K562 (cell line): Measurements from ENCODE around the gene ACCSL. TPM values are rescaled to one million over a fixed set of nuclear protein-coding genes. Genes with fewer than 3 reads are reported as not detected.
A peak's percentile ranks its signal among the peaks of the same experiment; 100 is the strongest.

Source experiments
- CBX8 ChIP-seq: fragments of 200-600 bp; sonication (generic); IDR thresholded peaks from 2 replicates; pipeline ENCODE4 v1.6.1; 2012; ENCODE audit warnings: borderline replicate concordance, mixed run types, low read depth, mild to moderate bottlenecking, moderate library complexity, mixed read lengths, low read length, control low read depth, inconsistent platforms; ENCODE audit not compliant: poor library complexity, severe bottlenecking; ENCODE audit errors: extremely low read depth
- FOS ChIP-seq: IDR thresholded peaks from 3 replicates; pipeline ENCODE4 v1.6.1; 2011; ENCODE audit not compliant: insufficient read length; ENCODE audit errors: extremely low read depth
- FOXJ3 ChIP-seq: sonication (generic); formaldehyde crosslinking; IDR thresholded peaks from 2 replicates; pipeline ENCODE4 v1.4.0; 2020; ENCODE audit warnings: mild to moderate bottlenecking, missing genetic modification reagents
- GABPB1 ChIP-seq: sonication (generic); formaldehyde crosslinking; IDR thresholded peaks from 2 replicates; pipeline ENCODE4 v1.8.0; 2022; ENCODE audit warnings: mild to moderate bottlenecking, missing genetic modification reagents
- GTF2E2 ChIP-seq: fragments of 200-800 bp; sonication (Bioruptor generic); IDR thresholded peaks from 2 replicates; pipeline ENCODE4 v1.6.1; 2016; ENCODE audit warnings: missing genetic modification characterization, missing compliant biosample characterization
- MBD2 ChIP-seq: sonication (generic); IDR thresholded peaks from 2 replicates; pipeline ENCODE4 v1.6.1; 2016; ENCODE audit warnings: low read depth, borderline replicate concordance
- NR2C2 ChIP-seq, 2 experiments: fragments of 200-800 bp in 1 of 2; sonication (Bioruptor generic) in 1 of 2; sonication (generic) in 1 of 2; formaldehyde crosslinking in 1 of 2; IDR thresholded peaks; 2 replicates each; pipeline versions ENCODE4 v1.6.1 to v1.8.0; 2016 to 2022; ENCODE audit warnings: mild to moderate bottlenecking in 1 of 2, missing compliant biosample characterization in 1 of 2, missing genetic modification characterization in 1 of 2, missing genetic modification reagents in 1 of 2
- RBFOX2 ChIP-seq: fragments of 200-400 bp; formaldehyde crosslinking; IDR thresholded peaks from 2 replicates; pipeline ENCODE4 v1.6.1; 2017; ENCODE audit warnings: low read depth, mild to moderate bottlenecking, low read length, moderate library complexity
- SAFB ChIP-seq: fragments of 200-400 bp; formaldehyde crosslinking; IDR thresholded peaks from 2 replicates; pipeline ENCODE4 v1.6.1; 2017; ENCODE audit warnings: low read depth, low read length, borderline replicate concordance
- SAP30 ChIP-seq: fragments of 200-600 bp; sonication (generic); IDR thresholded peaks from 2 replicates; pipeline ENCODE4 v1.6.1; 2012; ENCODE audit warnings: borderline replicate concordance, low read depth, mild to moderate bottlenecking, moderate library complexity, low read length, control low read depth, inconsistent platforms; ENCODE audit not compliant: insufficient read depth, poor library complexity, severe bottlenecking
- TEAD2 ChIP-seq: fragments of 450-650 bp; IDR thresholded peaks from 2 replicates; pipeline ENCODE4 v1.6.1; 2016; ENCODE audit warnings: missing genetic modification characterization, control low read depth, missing compliant biosample characterization
- ZFX ChIP-seq: sonication (generic); formaldehyde crosslinking; IDR thresholded peaks from 2 replicates; pipeline ENCODE4 v1.8.0; 2022; ENCODE audit warnings: mild to moderate bottlenecking, missing genetic modification reagents, moderate library complexity
- ZNF224 ChIP-seq: sonication (generic); formaldehyde crosslinking; IDR thresholded peaks from 2 replicates; pipeline ENCODE4 v1.8.0; 2022; ENCODE audit warnings: mild to moderate bottlenecking, missing genetic modification reagents
- polyA plus RNA-seq, 8 experiments: library from polyadenylated mRNA; depleted of rRNA in 4 of 8; stranded (reverse) in 5 of 8; unstranded in 3 of 8; fragments of >200 nt; fragmentation: Nextera tagmentation in 2 of 8; fragmentation: Illumina TruSeq in 1 of 8; extraction: Ambion mirVana in 2 of 8; extraction: Trizol in 1 of 8; gene quantifications; 2 replicates each; pipeline versions ENCODE4 v1.2.1 to v1.2.3, GENCODE V29; 2011 to 2014; ENCODE audit warnings: inconsistent platforms in 1 of 8, missing spikeins in 1 of 8
- total RNA-seq, 7 experiments: library from RNA; depleted of rRNA in 6 of 7; stranded (reverse); fragments of >200 nt in 6 of 7; fragmentation: Illumina TruSeq in 2 of 7; extraction: Trizol in 2 of 7; gene quantifications; 2 replicates each; pipeline versions ENCODE4 v1.2.1 to v1.2.3, GENCODE V29; 2011 to 2021; ENCODE audit warnings: low replicate concordance in 1 of 7
- TF ChIP-seq, protein P1 (sequence below): fragments of 250-450 bp; sonication (Bioruptor Pico); IDR thresholded peaks from 2 replicates; pipeline ENCODE4 v1.8.0; 2022; ENCODE audit warnings: inconsistent platforms
- TF ChIP-seq, protein P2 (sequence below): fragments of 450-650 bp; IDR thresholded peaks from 2 replicates; pipeline ENCODE4 v1.6.1; 2017; ENCODE audit warnings: mild to moderate bottlenecking, moderate library complexity
- TF ChIP-seq, protein P3 (sequence below): fragments of 450-650 bp; IDR thresholded peaks from 2 replicates; pipeline ENCODE4 v1.6.1; 2016; ENCODE audit warnings: mild to moderate bottlenecking
- TF ChIP-seq, protein P4 (sequence below): fragments of 250-450 bp; sonication (Bioruptor Pico); IDR thresholded peaks from 2 replicates; pipeline ENCODE4 v1.4.0; 2020; ENCODE audit warnings: mild to moderate bottlenecking, moderate library complexity, borderline replicate concordance

Gene ACCSL
- total and polyA plus RNA-seq, 9 of the 15 experiments (the other 6 are each of a cell fraction or from before 2014, with no cell fraction given): not detected

DNA sequence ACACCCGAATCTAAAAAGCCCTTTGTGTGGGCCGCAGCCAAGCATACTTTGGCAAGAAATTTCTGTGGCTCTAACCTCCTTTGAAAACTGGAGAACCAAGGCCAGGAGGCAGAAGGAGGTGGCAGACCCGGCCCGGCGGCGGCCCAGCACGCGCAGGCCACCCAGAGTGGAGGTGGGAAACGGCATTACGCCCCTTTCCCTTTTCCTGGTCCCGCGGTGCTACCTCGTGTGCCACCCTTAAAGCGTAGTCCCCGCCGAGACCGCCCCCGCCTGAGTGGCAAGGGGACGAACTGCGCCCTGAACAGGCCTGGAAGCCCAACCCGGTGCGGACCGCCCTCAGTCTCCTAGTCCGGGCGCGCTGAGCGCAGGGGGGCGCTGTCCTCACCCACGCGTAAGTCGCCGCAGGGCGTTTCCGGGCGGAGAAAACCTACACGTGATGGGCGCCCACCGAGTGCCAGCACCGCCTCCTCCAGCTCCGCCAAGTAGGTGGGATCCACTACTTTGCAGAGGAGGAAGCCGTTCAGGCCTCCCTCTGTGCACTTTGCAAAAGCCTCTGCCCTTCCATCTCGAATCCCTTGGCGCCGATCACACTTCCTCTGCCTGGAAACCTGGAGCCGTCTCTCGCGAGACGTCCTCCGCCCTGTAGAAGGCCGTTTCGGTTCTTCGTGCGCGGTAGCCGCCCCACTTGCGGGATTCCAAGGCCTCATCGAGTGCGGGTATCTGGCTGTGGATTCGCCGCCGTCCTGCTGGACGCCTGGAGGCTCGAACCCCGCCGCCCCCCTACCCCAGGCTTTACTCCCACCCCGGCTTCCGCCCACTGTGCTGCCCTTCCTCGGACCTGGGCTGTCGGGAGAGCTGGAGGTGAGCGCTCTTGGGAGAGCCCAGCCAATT is 18.3 kb downstream of the ACCSL start, which contains the start of gene ACCS (continued):
- TF ChIP-seq, protein P1, sequence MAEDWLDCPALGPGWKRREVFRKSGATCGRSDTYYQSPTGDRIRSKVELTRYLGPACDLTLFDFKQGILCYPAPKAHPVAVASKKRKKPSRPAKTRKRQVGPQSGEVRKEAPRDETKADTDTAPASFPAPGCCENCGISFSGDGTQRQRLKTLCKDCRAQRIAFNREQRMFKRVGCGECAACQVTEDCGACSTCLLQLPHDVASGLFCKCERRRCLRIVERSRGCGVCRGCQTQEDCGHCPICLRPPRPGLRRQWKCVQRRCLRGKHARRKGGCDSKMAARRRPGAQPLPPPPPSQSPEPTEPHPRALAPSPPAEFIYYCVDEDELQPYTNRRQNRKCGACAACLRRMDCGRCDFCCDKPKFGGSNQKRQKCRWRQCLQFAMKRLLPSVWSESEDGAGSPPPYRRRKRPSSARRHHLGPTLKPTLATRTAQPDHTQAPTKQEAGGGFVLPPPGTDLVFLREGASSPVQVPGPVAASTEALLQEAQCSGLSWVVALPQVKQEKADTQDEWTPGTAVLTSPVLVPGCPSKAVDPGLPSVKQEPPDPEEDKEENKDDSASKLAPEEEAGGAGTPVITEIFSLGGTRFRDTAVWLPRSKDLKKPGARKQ (CRISPR knock-in tag): no peak
- TF ChIP-seq RBFOX2 (peak; percentile 92), GABPB1 (peak; percentile 76; the same call in 1 of the 2 replicates), NR2C2 (CRISPR knock-in tag; IDR thresholded peaks at IDR 0.05) (peak; percentile 39; the same call in 1 of the 2 replicates), NR2C2 (tag; IDR thresholded peaks at IDR 0.05) (peak; percentile 33; the same call in 1 of the 2 replicates), FOS (no peak), FOXJ3 (CRISPR knock-in tag) (no peak), CBX8 (no peak), MBD2 (peak; percentile 66; the same call in 1 of the 2 replicates), TEAD2 (tag) (no peak), ZNF224 (CRISPR knock-in tag) (0 out of 2 replicates have a peak, but pooled peaks have one; percentile 49), ZFX (CRISPR knock-in tag) (peak; percentile 95), SAP30 (peak; percentile 72), GTF2E2 (tag) (no peak), SAFB (peak; percentile 12; the same call in 1 of the 2 replicates)
- TF ChIP-seq, protein P2, sequence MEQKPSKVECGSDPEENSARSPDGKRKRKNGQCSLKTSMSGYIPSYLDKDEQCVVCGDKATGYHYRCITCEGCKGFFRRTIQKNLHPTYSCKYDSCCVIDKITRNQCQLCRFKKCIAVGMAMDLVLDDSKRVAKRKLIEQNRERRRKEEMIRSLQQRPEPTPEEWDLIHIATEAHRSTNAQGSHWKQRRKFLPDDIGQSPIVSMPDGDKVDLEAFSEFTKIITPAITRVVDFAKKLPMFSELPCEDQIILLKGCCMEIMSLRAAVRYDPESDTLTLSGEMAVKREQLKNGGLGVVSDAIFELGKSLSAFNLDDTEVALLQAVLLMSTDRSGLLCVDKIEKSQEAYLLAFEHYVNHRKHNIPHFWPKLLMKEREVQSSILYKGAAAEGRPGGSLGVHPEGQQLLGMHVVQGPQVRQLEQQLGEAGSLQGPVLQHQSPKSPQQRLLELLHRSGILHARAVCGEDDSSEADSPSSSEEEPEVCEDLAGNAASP: no peak
- TF ChIP-seq, protein P3, sequence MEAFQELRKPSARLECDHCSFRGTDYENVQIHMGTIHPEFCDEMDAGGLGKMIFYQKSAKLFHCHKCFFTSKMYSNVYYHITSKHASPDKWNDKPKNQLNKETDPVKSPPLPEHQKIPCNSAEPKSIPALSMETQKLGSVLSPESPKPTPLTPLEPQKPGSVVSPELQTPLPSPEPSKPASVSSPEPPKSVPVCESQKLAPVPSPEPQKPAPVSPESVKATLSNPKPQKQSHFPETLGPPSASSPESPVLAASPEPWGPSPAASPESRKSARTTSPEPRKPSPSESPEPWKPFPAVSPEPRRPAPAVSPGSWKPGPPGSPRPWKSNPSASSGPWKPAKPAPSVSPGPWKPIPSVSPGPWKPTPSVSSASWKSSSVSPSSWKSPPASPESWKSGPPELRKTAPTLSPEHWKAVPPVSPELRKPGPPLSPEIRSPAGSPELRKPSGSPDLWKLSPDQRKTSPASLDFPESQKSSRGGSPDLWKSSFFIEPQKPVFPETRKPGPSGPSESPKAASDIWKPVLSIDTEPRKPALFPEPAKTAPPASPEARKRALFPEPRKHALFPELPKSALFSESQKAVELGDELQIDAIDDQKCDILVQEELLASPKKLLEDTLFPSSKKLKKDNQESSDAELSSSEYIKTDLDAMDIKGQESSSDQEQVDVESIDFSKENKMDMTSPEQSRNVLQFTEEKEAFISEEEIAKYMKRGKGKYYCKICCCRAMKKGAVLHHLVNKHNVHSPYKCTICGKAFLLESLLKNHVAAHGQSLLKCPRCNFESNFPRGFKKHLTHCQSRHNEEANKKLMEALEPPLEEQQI: peak; percentile 62
- TF ChIP-seq, protein P4, sequence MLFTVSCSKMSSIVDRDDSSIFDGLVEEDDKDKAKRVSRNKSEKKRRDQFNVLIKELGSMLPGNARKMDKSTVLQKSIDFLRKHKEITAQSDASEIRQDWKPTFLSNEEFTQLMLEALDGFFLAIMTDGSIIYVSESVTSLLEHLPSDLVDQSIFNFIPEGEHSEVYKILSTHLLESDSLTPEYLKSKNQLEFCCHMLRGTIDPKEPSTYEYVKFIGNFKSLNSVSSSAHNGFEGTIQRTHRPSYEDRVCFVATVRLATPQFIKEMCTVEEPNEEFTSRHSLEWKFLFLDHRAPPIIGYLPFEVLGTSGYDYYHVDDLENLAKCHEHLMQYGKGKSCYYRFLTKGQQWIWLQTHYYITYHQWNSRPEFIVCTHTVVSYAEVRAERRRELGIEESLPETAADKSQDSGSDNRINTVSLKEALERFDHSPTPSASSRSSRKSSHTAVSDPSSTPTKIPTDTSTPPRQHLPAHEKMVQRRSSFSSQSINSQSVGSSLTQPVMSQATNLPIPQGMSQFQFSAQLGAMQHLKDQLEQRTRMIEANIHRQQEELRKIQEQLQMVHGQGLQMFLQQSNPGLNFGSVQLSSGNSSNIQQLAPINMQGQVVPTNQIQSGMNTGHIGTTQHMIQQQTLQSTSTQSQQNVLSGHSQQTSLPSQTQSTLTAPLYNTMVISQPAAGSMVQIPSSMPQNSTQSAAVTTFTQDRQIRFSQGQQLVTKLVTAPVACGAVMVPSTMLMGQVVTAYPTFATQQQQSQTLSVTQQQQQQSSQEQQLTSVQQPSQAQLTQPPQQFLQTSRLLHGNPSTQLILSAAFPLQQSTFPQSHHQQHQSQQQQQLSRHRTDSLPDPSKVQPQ: no peak
